ENCODE data around the gene NARS2.
"Not testable (repeated sequence)": the region's sequence is repeated elsewhere in the genome, so short reads cannot be mapped to it uniquely, and the experiment has no call there.

NARS2 gene

GRCh38 chr11:78567209-78567608, 7.5 kb downstream of the NARS2 start:
- ChIA-PET POLR2A (interaction anchor here (0.6 kb wide), 1 partner anchor 433 kb away, joined by 4 read pairs; no protein-coding TSS in a partner anchor), CTCF (interaction anchor here (0.7 to 4.0 kb wide), 3 partner anchors 7 to 339 kb away, joined by 3 to 25 read pairs (median 4); partner anchors contain the start of gene NARS2)
- 0% methylated on average over 1 of the region's 8 CpGs for WGBS (ENCODE audit: insufficient coverage)
- Histone ChIP-seq H3K4me1 (ENCODE audit: control extremely low read depth in 1 of 4, control insufficient read depth in 4 of 4, insufficient read depth in 4 of 4, low read length in 3 of 4) (peaks cover 11 to 33% (median 26%) of the 10 kb centered on the region in 4 experiments), H3K27me3 (replicated peaks in 2 of 5; ENCODE audit: control insufficient read depth in 4 of 5, insufficient read depth in 5 of 5, low read length in 4 of 5) (no peaks in the 10 kb centered on the region), H3K36me3 (ENCODE audit: control insufficient read depth in 4 of 4, insufficient read depth in 4 of 4, low read length in 3 of 4) (peaks cover 6 to 49% (median 22%) of the 10 kb centered on the region in 4 experiments), H3K4me3 (ENCODE audit: control insufficient read depth in 1 of 7, extremely low read depth in 1 of 7, insufficient read depth in 4 of 7, low read depth in 2 of 7, low read length in 6 of 7) (no peak overlapping the region), H3K9me3 (ENCODE audit: control extremely low read depth in 1 of 5, control insufficient read depth in 4 of 5, insufficient read depth in 2 of 5, low read depth in 1 of 5, low read length in 4 of 5) (no peaks in the 10 kb centered on the region), H3K27ac (ENCODE audit: insufficient read depth in 1 of 2, low read depth in 1 of 2, low read length in 2 of 2, poor library complexity in 1 of 2, severe bottlenecking in 2 of 2) (no peak overlapping the region)
- no peak for DNase-seq

DNA sequence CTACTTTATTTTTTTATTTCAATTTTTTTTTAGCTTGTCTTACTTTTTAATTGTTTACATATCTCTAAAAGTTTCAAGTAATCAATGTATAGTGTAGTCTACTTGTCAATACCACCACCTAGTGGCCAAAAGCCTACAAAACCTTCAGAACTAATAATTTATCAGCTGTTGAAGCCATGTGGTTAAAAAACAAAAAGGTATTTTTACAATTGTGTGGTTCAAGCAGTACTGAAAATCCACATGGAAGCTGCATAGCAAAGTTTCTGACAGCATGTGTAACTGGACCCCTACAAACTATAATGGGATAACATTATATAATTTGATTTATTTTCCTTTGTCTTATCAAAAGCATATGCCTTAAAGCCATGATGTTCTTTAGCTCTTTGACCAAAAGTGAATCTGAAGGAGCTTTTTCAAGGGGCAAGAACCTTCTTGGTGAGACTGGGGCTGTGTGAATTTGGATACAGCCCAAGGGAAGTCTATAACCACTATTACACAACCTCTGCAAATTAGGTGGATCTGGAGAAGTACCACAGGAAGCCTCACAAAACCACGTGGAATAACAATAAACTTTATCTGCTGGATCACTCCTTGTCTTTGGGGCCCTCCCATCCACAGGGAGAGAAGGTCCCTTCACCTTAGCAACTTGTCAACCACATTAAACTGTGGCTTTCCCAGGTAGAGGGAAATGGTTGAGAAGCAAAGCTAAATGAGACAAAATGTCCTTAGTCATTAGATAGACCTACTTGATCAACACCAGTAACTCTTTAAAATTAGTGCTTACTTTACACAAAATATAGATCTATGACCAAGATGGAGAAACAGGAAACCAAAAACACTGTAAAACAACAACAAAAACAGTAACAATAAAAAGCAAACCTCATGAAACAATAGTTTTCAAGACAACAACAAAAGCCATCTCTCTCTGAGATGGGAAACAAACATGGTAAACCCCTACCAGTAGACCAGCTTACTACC, 9.9 kb downstream of the NARS2 start:
- H3K4me1 ChIP-seq (ENCODE audit: control extremely low read depth in 1 of 4, control insufficient read depth in 4 of 4, insufficient read depth in 4 of 4, low read length in 3 of 4), result peaks cover 28 to 54% (median 45%) of the 10 kb centered on the region in 4 experiments
- ChIA-PET CTCF (interaction anchor here (0.6 to 4.0 kb wide), 42 partner anchors 10 to 570 kb away, joined by 3 to 67 read pairs (median 4); partner anchors contain the start of genes GAB2, NARS2 and NDUFC2), POLR2A (interaction anchor here (1.1 kb wide), 1 partner anchor 9 kb away, joined by 4 read pairs; no protein-coding TSS in a partner anchor)
- no peaks in the 10 kb centered on the region for H3K9me3 ChIP-seq (ENCODE audit: control extremely low read depth in 1 of 5, control insufficient read depth in 4 of 5, insufficient read depth in 2 of 5, low read depth in 1 of 5, low read length in 4 of 5)
- peaks cover 3 to 36% (median 16%) of the 10 kb centered on the region in 4 experiments for H3K36me3 ChIP-seq (ENCODE audit: control insufficient read depth in 4 of 4, insufficient read depth in 4 of 4, low read length in 3 of 4)
- 0% methylated on average over 1 of the region's 1 CpG for WGBS (ENCODE audit: insufficient coverage)
- H3K27ac ChIP-seq (ENCODE audit: insufficient read depth in 1 of 2, low read depth in 1 of 2, low read length in 2 of 2, poor library complexity in 1 of 2, severe bottlenecking in 2 of 2), result peak overlapping the region in 1 of 2 experiments; percentile 28
- H3K27me3 ChIP-seq (replicated peaks in 2 of 5; ENCODE audit: control insufficient read depth in 4 of 5, insufficient read depth in 5 of 5, low read length in 4 of 5), result no peaks in the 10 kb centered on the region
- H3K4me3 ChIP-seq (ENCODE audit: control insufficient read depth in 1 of 7, extremely low read depth in 1 of 7, insufficient read depth in 4 of 7, low read depth in 2 of 7, low read length in 6 of 7), result peak overlapping the region in 3 of 7 experiments; percentile 22 to 40 (median 37)
- peak; percentile 81 to 90 (median 86) for DNase-seq

DNA sequence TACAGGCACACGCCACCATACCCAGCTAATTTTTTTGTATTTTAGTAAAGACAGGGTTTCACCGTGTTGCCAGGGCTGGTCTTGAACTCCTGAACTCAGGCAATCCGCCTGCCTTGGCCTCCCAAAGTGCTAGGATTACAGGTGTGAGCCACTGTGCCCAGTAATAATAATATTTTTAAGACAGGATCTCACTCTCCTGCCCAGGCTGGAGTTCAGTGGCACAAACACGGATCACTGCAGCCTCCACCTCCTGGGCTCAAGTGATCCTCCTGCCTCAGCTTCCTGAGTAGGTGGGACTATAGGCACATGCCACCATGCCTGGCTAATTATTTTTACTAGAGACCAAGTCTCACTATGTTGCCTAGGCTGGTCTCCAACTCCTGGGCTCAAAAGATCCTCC, 10.6 kb downstream of the NARS2 start:
- H3K4me3 ChIP-seq (ENCODE audit: control insufficient read depth in 1 of 7, extremely low read depth in 1 of 7, insufficient read depth in 4 of 7, low read depth in 2 of 7, low read length in 6 of 7); H3K27me3 ChIP-seq (replicated peaks in 2 of 5; ENCODE audit: control insufficient read depth in 4 of 5, insufficient read depth in 5 of 5, low read length in 4 of 5); H3K9me3 ChIP-seq (ENCODE audit: control extremely low read depth in 1 of 5, control insufficient read depth in 4 of 5, insufficient read depth in 2 of 5, low read depth in 1 of 5, low read length in 4 of 5); POLR2A ChIA-PET; H3K27ac ChIP-seq (ENCODE audit: insufficient read depth in 1 of 2, low read depth in 1 of 2, low read length in 2 of 2, poor library complexity in 1 of 2, severe bottlenecking in 2 of 2): not testable (repeated sequence)
- peaks cover 30 to 60% (median 49%) of the 10 kb centered on the region in 4 experiments for H3K4me1 ChIP-seq (ENCODE audit: control extremely low read depth in 1 of 4, control insufficient read depth in 4 of 4, insufficient read depth in 4 of 4, low read length in 3 of 4)
- peak in 1 of 3 donors; percentile 27 for DNase-seq
- WGBS (ENCODE audit: insufficient coverage), result 83% methylated on average over 3 of the region's 4 CpGs
- H3K36me3 ChIP-seq (ENCODE audit: control insufficient read depth in 4 of 4, insufficient read depth in 4 of 4, low read length in 3 of 4), result peaks cover 3 to 39% (median 15%) of the 10 kb centered on the region in 4 experiments
- CTCF ChIA-PET, result interaction anchor here (0.6 to 4.0 kb wide), 38 partner anchors 9 to 560 kb away, joined by 3 to 67 read pairs (median 5); partner anchors contain the start of genes GAB2, NARS2 and NDUFC2

DNA sequence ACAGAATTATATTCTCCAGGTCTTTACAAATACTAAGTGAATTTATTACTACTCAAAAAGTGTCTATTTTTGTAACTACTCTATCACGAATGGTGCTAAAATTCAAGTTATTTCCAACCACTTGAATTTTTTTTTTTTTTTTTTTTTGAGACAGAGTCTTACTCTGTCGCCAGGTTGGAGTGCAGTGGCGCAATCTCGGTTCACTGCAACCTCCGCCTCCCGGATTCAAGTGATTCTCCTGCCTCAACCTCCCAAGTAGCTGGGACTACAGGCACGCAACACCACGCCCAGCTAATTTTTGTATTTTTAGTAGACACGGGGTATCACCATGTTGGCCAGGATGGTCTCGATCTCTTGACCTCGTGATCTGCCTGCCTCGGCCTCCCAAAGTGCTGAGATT, 11.6 kb downstream of the NARS2 start:
- Histone ChIP-seq H3K4me1 (ENCODE audit: control extremely low read depth in 1 of 4, control insufficient read depth in 4 of 4, insufficient read depth in 4 of 4, low read length in 3 of 4) (peaks cover 30 to 60% (median 49%) of the 10 kb centered on the region in 4 experiments), H3K27ac (ENCODE audit: insufficient read depth in 1 of 2, low read depth in 1 of 2, low read length in 2 of 2, poor library complexity in 1 of 2, severe bottlenecking in 2 of 2) (peak overlapping the region in 1 of 2 experiments; percentile 80), H3K36me3 (ENCODE audit: control insufficient read depth in 4 of 4, insufficient read depth in 4 of 4, low read length in 3 of 4) (peaks cover 3 to 37% (median 13%) of the 10 kb centered on the region in 4 experiments)
- DNase-seq; H3K9me3 ChIP-seq (ENCODE audit: control extremely low read depth in 1 of 5, control insufficient read depth in 4 of 5, insufficient read depth in 2 of 5, low read depth in 1 of 5, low read length in 4 of 5); H3K4me3 ChIP-seq (ENCODE audit: control insufficient read depth in 1 of 7, extremely low read depth in 1 of 7, insufficient read depth in 4 of 7, low read depth in 2 of 7, low read length in 6 of 7); H3K27me3 ChIP-seq (replicated peaks in 2 of 5; ENCODE audit: control insufficient read depth in 4 of 5, insufficient read depth in 5 of 5, low read length in 4 of 5); POLR2A ChIA-PET: not testable (repeated sequence)
- CTCF ChIA-PET, result interaction anchor here (1.4 to 4.0 kb wide), 8 partner anchors 10 to 337 kb away, joined by 3 to 67 read pairs (median 18); partner anchors contain the start of gene NARS2
- WGBS (ENCODE audit: insufficient coverage), result 95% methylated on average over 10 of the region's 12 CpGs

- no peaks in the 10 kb centered on the region for H3K9me3 ChIP-seq (ENCODE audit: control extremely low read depth in 1 of 5, control insufficient read depth in 4 of 5, insufficient read depth in 2 of 5, low read depth in 1 of 5, low read length in 4 of 5)
- ChIA-PET POLR2A (no interaction called here), CTCF (interaction anchor here (0.9 kb wide), 1 partner anchor 144 kb away, joined by 4 read pairs; no protein-coding TSS in a partner anchor)
- peak overlapping the region; percentile 13 to 80 for H3K27ac ChIP-seq (ENCODE audit: insufficient read depth in 1 of 2, low read depth in 1 of 2, low read length in 2 of 2, poor library complexity in 1 of 2, severe bottlenecking in 2 of 2)
- 43% methylated on average over 1 of the region's 3 CpGs for WGBS (ENCODE audit: insufficient coverage)
- H3K27me3 ChIP-seq (replicated peaks in 2 of 5; ENCODE audit: control insufficient read depth in 4 of 5, insufficient read depth in 5 of 5, low read length in 4 of 5), result no peaks in the 10 kb centered on the region
- H3K4me3 ChIP-seq (ENCODE audit: control insufficient read depth in 1 of 7, extremely low read depth in 1 of 7, insufficient read depth in 4 of 7, low read depth in 2 of 7, low read length in 6 of 7), result peak overlapping the region in 1 of 7 experiments; percentile 0
- H3K36me3 ChIP-seq (ENCODE audit: control insufficient read depth in 4 of 4, insufficient read depth in 4 of 4, low read length in 3 of 4), result peaks cover 0 to 32% (median 10%) of the 10 kb centered on the region in 4 experiments
- DNase-seq, result no peak
- H3K4me1 ChIP-seq (ENCODE audit: control extremely low read depth in 1 of 4, control insufficient read depth in 4 of 4, insufficient read depth in 4 of 4, low read length in 3 of 4), result peaks cover 30 to 60% (median 49%) of the 10 kb centered on the region in 4 experiments
Observed at GRCh38 chr11:78562398-78562797, 12.3 kb downstream of the NARS2 start.

GRCh38 chr11:78560826-78561484, 13.7 kb downstream of the NARS2 start:
- Histone ChIP-seq H3K4me1 (ENCODE audit: control extremely low read depth in 1 of 4, control insufficient read depth in 4 of 4, insufficient read depth in 4 of 4, low read length in 3 of 4) (peaks cover 30 to 59% (median 48%) of the 10 kb centered on the region in 4 experiments), H3K27me3 (replicated peaks in 2 of 5; ENCODE audit: control insufficient read depth in 4 of 5, insufficient read depth in 5 of 5, low read length in 4 of 5) (no peaks in the 10 kb centered on the region), H3K36me3 (ENCODE audit: control insufficient read depth in 4 of 4, insufficient read depth in 4 of 4, low read length in 3 of 4) (peaks cover 3 to 37% (median 13%) of the 10 kb centered on the region in 4 experiments), H3K4me3 (ENCODE audit: control insufficient read depth in 1 of 7, extremely low read depth in 1 of 7, insufficient read depth in 4 of 7, low read depth in 2 of 7, low read length in 6 of 7) (peak overlapping the region in 6 of 7 experiments; percentile 1 to 62 (median 45)), H3K27ac (ENCODE audit: insufficient read depth in 1 of 2, low read depth in 1 of 2, low read length in 2 of 2, poor library complexity in 1 of 2, severe bottlenecking in 2 of 2) (peak overlapping the region; percentile 37 to 80), H3K9me3 (ENCODE audit: control extremely low read depth in 1 of 5, control insufficient read depth in 4 of 5, insufficient read depth in 2 of 5, low read depth in 1 of 5, low read length in 4 of 5) (no peaks in the 10 kb centered on the region)
- POLR2A ChIA-PET, result interaction anchor here (1.0 kb wide), 1 partner anchor 145 kb away, joined by 7 read pairs; no protein-coding TSS in a partner anchor
- 4% methylated on average over 5 of the region's 8 CpGs for WGBS (ENCODE audit: insufficient coverage)
- CTCF ChIA-PET, result no interaction called here
- peak in 1 of 3 donors; percentile 44 for DNase-seq

Measured in common myeloid progenitor, CD34-positive (primary cell).